Esophagus squamous epithelium (tissue), 4 donors: Measurements from ENCODE around the gene KIZ.

Source experiments
- POLR2A ChIP-seq, 4 donors: fragments of 450-650 bp; IDR thresholded peaks; one replicate each; pipeline ENCODE4 v1.6.1; 2017; ENCODE audit warnings: antibody characterized with exemption in 4 of 4, mild to moderate bottlenecking in 4 of 4, moderate library complexity in 3 of 4
- TF ChIP-seq, protein P1 (sequence below), 6 experiments: fragments of 450-650 bp in 4 of 6; fragments of 200-600 bp in 2 of 6; sonication (generic) in 2 of 6; IDR thresholded peaks; one replicate each; pipeline ENCODE4 v1.5.1; 2016 to 2019; ENCODE audit warnings: antibody characterized with exemption in 6 of 6, mild to moderate bottlenecking in 4 of 6, moderate library complexity in 4 of 6

GRCh38 chr20:21214431-21214830 lies 88.5 kb downstream of the KIZ start:
- TF ChIP-seq, protein P1, sequence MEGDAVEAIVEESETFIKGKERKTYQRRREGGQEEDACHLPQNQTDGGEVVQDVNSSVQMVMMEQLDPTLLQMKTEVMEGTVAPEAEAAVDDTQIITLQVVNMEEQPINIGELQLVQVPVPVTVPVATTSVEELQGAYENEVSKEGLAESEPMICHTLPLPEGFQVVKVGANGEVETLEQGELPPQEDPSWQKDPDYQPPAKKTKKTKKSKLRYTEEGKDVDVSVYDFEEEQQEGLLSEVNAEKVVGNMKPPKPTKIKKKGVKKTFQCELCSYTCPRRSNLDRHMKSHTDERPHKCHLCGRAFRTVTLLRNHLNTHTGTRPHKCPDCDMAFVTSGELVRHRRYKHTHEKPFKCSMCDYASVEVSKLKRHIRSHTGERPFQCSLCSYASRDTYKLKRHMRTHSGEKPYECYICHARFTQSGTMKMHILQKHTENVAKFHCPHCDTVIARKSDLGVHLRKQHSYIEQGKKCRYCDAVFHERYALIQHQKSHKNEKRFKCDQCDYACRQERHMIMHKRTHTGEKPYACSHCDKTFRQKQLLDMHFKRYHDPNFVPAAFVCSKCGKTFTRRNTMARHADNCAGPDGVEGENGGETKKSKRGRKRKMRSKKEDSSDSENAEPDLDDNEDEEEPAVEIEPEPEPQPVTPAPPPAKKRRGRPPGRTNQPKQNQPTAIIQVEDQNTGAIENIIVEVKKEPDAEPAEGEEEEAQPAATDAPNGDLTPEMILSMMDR (IDR thresholded peaks at IDR 0.05), result no peak
- no peak for TF ChIP-seq POLR2A (IDR thresholded peaks at IDR 0.05)
